HFFc6 (cell line): ENCODE measurements around the gene CNTLN. TPM values are rescaled to one million over a fixed set of nuclear protein-coding genes. Genes with fewer than 3 reads are reported as not detected.

Source experiments
- DNase-seq: peaks from one replicate; pipeline ENCODE4 v3.0.0-alpha.2; 2018
- H3K27ac Mint-ChIP-seq: 2 replicates; pipeline ENCODE4 v1.8.0; 2020; ENCODE audit warnings: mild to moderate bottlenecking, mixed read lengths
- H3K27me3 Mint-ChIP-seq: 2 replicates; pipeline ENCODE4 v1.8.0; 2021; ENCODE audit warnings: mild to moderate bottlenecking, moderate library complexity, mixed read lengths; ENCODE audit not compliant: insufficient read depth
- H3K36me3 Mint-ChIP-seq: 2 replicates; pipeline ENCODE4 v1.8.0; 2021; ENCODE audit warnings: low read depth, mixed read lengths
- H3K4me1 Mint-ChIP-seq: 2 replicates; pipeline ENCODE4 v1.8.0; 2020; ENCODE audit warnings: low read depth, mixed read lengths
- H3K4me3 Mint-ChIP-seq: 2 replicates; pipeline ENCODE4 v1.8.0; 2020; ENCODE audit warnings: mild to moderate bottlenecking, moderate library complexity, mixed read lengths
- H3K9me3 Mint-ChIP-seq: 2 replicates; pipeline ENCODE4 v1.8.0; 2020; ENCODE audit warnings: mild to moderate bottlenecking, mixed read lengths
- total RNA-seq, 6 experiments: library from RNA; stranded (reverse); fragmentation: NEBNext Ultra II Directional; extraction: Animal tissue kit (Norgen Biotek cat#: 25700); gene quantifications; 2 replicates in 1 of 6; 3 replicates in 5 of 6; pipeline ENCODE4 v1.2.3, GENCODE V29; 2021
- TF ChIP-seq, protein P1 (sequence below): fragments of 200-600 bp; sonication (generic); IDR thresholded peaks from 2 replicates; pipeline ENCODE4 v1.5.0; 2021; ENCODE audit warnings: antibody characterized with exemption, mild to moderate bottlenecking

Gene CNTLN
- total RNA-seq, 6 experiments from 2014 or later: 4.9 to 9.0 (median 8.6) TPM

DNA sequence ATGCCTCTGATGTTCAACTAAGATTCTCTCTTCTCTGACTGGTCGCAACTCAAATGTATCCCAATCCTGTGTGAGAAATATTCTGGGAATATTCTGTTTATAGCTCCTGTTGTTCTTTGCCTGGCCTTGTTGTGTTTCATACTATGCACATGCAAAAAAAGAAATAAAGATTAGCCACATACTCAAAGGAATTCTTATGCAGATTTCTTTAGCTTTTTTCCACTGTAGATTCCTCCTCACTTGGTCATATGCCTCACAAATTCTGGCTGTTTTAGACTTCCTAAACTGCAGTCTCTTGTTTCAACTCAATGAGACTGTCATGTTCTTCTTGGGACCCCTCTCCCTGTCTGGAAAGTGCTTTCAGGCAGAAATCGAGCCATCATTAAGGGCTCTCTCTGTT is 226.5 kb downstream of the CNTLN start:
- Mint-ChIP-seq H3K27ac (no peak overlapping the region), H3K27me3 (no peaks in the 10 kb centered on the region), H3K4me3 (no peak overlapping the region), H3K9me3 (no peaks in the 10 kb centered on the region; the same call in 1 of the 2 replicates), H3K36me3 (no peaks in the 10 kb centered on the region), H3K4me1 (peaks cover 7% of the 10 kb centered on the region)
- TF ChIP-seq, protein P1, sequence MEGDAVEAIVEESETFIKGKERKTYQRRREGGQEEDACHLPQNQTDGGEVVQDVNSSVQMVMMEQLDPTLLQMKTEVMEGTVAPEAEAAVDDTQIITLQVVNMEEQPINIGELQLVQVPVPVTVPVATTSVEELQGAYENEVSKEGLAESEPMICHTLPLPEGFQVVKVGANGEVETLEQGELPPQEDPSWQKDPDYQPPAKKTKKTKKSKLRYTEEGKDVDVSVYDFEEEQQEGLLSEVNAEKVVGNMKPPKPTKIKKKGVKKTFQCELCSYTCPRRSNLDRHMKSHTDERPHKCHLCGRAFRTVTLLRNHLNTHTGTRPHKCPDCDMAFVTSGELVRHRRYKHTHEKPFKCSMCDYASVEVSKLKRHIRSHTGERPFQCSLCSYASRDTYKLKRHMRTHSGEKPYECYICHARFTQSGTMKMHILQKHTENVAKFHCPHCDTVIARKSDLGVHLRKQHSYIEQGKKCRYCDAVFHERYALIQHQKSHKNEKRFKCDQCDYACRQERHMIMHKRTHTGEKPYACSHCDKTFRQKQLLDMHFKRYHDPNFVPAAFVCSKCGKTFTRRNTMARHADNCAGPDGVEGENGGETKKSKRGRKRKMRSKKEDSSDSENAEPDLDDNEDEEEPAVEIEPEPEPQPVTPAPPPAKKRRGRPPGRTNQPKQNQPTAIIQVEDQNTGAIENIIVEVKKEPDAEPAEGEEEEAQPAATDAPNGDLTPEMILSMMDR: no peak
- DNase-seq: no peak

DNA sequence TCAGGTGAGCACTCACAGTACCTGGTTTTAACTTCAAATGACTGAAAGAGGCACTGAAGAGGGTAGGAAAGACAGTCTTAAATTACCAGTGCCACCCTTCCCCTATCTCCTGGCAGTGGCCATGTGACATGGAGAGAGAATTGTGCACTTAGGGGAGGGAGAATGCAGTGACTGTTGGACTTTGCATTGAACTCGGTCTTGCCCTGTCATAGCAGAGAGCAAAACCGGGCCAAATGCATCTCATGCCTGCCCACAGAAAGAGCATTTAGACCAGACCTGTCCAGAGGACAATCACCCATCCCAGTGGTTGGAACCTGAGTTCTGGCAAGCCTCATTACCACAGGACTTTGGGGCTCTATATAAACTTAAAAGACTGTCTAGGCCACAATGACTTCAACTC is 232.2 kb downstream of the CNTLN start:
- no peak for DNase-seq
- H3K4me1 Mint-ChIP-seq: no peaks in the 10 kb centered on the region
- H3K36me3 Mint-ChIP-seq: peaks cover 22% of the 10 kb centered on the region; the same call in 1 of the 2 replicates
- H3K27ac Mint-ChIP-seq: no peak overlapping the region
- H3K27me3 Mint-ChIP-seq: peaks cover 2% of the 10 kb centered on the region; the same call in 1 of the 2 replicates
- no peak overlapping the region for H3K4me3 Mint-ChIP-seq
- TF ChIP-seq, protein P1: no peak
- H3K9me3 Mint-ChIP-seq: no peaks in the 10 kb centered on the region; the same call in 1 of the 2 replicates

DNA sequence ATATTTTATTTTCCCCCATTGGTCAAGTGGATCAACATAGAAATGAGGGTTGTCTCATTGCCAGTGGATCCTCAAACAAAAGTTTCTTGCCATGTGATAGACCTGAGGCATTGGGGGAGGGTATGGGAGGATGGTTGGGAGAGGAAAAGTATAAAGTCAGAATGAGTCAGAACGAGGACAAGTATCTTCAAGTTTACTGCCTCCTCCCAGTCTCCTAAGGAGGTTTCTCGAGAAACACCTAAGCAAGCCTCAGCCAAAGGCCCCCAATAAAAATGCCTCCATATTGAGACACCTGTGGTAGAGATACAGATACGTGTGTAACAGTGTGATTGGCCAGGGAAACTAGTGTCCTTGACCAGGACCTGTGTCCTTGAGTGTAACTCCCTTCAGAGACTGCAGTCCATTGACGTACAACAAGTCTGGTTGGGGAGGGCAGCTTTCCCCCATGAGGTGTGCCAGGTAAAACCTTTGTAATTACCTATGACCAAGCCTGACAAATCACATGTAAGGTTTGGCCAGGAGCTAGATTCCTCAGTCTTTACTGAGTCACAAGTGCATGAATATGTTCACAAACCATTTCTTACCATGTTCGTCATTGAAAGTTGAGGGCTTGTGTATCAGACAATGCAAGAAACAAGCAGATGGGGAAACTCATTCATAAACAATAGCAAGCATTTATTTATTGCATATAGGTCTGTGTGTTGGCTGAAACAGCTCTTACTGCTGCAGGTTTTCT is 245.5 kb downstream of the CNTLN start:
- no peaks in the 10 kb centered on the region for H3K27me3 Mint-ChIP-seq
- H3K27ac Mint-ChIP-seq: no peak overlapping the region
- no peak overlapping the region for H3K4me3 Mint-ChIP-seq
- DNase-seq: no peak
- TF ChIP-seq, protein P1: no peak
- H3K36me3 Mint-ChIP-seq: no peaks in the 10 kb centered on the region; the same call in 1 of the 2 replicates
- no peaks in the 10 kb centered on the region for H3K4me1 Mint-ChIP-seq
- H3K9me3 Mint-ChIP-seq: no peaks in the 10 kb centered on the region

DNA sequence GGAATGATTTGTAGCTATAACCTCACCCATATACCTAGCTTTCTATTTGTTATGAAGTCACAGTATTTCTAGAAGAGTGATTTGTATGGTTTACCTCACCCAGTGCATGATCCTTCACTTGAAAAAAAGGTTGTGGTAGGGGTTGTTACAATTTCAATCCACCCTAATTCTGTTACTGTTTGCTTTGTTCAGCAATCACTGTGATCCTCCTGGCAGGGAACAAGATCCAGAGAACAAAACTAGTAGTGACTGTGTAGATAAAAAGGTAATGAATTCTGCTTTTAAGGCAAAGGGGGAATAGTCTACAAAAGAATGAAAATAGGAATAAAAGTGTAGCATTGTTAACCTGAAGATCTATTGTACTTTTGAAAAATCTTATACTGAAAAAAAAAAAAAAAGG is 252.7 kb downstream of the CNTLN start:
- Mint-ChIP-seq H3K4me1 (no peaks in the 10 kb centered on the region), H3K27me3 (no peaks in the 10 kb centered on the region), H3K4me3 (no peak overlapping the region), H3K27ac (no peak overlapping the region), H3K9me3 (no peaks in the 10 kb centered on the region), H3K36me3 (no peaks in the 10 kb centered on the region; the same call in 1 of the 2 replicates)
- TF ChIP-seq, protein P1: no peak
- no peak for DNase-seq

DNA sequence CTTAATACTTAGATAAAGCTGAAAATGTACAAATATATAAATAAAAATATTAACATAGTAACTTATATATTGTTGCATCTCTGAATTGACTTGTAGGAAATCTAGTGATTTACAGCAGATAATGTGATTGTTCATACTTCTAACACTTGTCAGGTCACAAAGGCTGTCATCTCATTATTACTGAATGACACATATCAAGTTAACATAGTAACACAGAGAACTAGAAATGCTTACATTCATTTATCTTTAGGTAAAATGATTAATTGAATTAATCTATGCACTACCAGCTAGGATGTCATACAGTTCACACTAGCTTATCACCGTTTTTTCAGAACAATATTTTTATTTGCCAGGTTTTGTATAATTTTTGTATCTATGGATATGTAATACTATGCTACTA is 254.2 kb downstream of the CNTLN start:
- no peak for DNase-seq
- Mint-ChIP-seq H3K36me3 (no peaks in the 10 kb centered on the region), H3K9me3 (no peaks in the 10 kb centered on the region), H3K4me3 (no peak overlapping the region), H3K27ac (no peak overlapping the region), H3K4me1 (no peaks in the 10 kb centered on the region), H3K27me3 (no peaks in the 10 kb centered on the region; the same call in 1 of the 2 replicates)
- TF ChIP-seq, protein P1: no peak
